SU-DHL-6 (cell line): ENCODE measurements around the gene RHOJ.

Experiments used
- H2AFZ ChIP-seq: fragments of 200-600 bp; sonication (generic); 2 replicates; pipeline ENCODE4 v1.6.1; 2014; ENCODE audit warnings: low read depth, mild to moderate bottlenecking, moderate library complexity, mixed read lengths, antibody characterized with exemption, low read length; ENCODE audit not compliant: severe bottlenecking
- H3F3A ChIP-seq: fragments of 200-600 bp; shearing (Covaris generic); 2 replicates; pipeline ENCODE4 v1.6.0; 2016; ENCODE audit warnings: antibody characterized with exemption, mild to moderate bottlenecking; ENCODE audit not compliant: insufficient read depth
- H3K27ac ChIP-seq: fragments of 200-600 bp; sonication (generic); 2 replicates; pipeline ENCODE4 v1.5.1; 2016; ENCODE audit warnings: low read depth, mild to moderate bottlenecking, low read length, moderate library complexity, mixed read lengths
- H3K27me3 ChIP-seq: fragments of 200-600 bp; sonication (generic), shearing (Covaris generic); 2 replicates; pipeline ENCODE4 v1.6.0; 2014; ENCODE audit warnings: mild to moderate bottlenecking, low read length
- H3K36me3 ChIP-seq: fragments of 200-600 bp; sonication (generic); 2 replicates; pipeline ENCODE4 v1.6.1; 2014; ENCODE audit warnings: mild to moderate bottlenecking, low read length, mixed read lengths
- H3K4me2 ChIP-seq: fragments of 300-600, 200-600 bp; shearing (Covaris generic), sonication (generic); 2 replicates; pipeline ENCODE4 v1.6.0; 2014; ENCODE audit warnings: low read length, low read depth, mild to moderate bottlenecking; ENCODE audit not compliant: poor library complexity, severe bottlenecking
- H3K4me3 ChIP-seq: fragments of 200-600 bp; sonication (generic); 2 replicates; pipeline ENCODE4 v1.5.1; 2014; ENCODE audit warnings: antibody characterized with exemption, low read length, mild to moderate bottlenecking, mixed read lengths; ENCODE audit not compliant: insufficient read depth, poor library complexity, severe bottlenecking
- H3K79me2 ChIP-seq: fragments of 200-600 bp; sonication (generic); 2 replicates; pipeline ENCODE4 v1.6.1; 2014; ENCODE audit warnings: mild to moderate bottlenecking, low read length, moderate library complexity; ENCODE audit not compliant: insufficient read depth
- H3K9ac ChIP-seq: fragments of 200-600 bp; sonication (generic); 2 replicates; pipeline ENCODE4 v1.7.0; 2014; ENCODE audit warnings: mild to moderate bottlenecking, low read length
- H3K9me2 ChIP-seq: fragments of 200-600 bp; sonication (generic); replicated peaks from 2 replicates; pipeline ENCODE4 v1.6.1; 2014; ENCODE audit warnings: low read length; ENCODE audit not compliant: insufficient read depth
- H3K9me3 ChIP-seq: fragments of 200-600 bp; sonication (generic); 2 replicates; pipeline ENCODE4 v1.6.1; 2014; ENCODE audit warnings: low read length, mixed read lengths; ENCODE audit not compliant: insufficient read depth
- H4K20me1 ChIP-seq: fragments of 200-600 bp; sonication (generic); 2 replicates; pipeline ENCODE4 v1.6.1; 2014; ENCODE audit warnings: low read depth, mild to moderate bottlenecking, antibody characterized with exemption, low read length, moderate library complexity, mixed read lengths
- CTCF ChIP-seq: fragments of 200-600 bp; sonication (generic); IDR thresholded peaks from one replicate; pipeline ENCODE4 v1.5.1; 2017; ENCODE audit warnings: antibody characterized with exemption, mild to moderate bottlenecking, low read length, moderate library complexity; ENCODE audit not compliant: insufficient read depth, poor library complexity, severe bottlenecking
- EZH2phosphoT487 ChIP-seq: fragments of 200-600 bp; sonication (generic), shearing (Covaris generic); conservative IDR thresholded peaks from 2 replicates; pipeline ENCODE4 v1.6.1; 2018; ENCODE audit warnings: mild to moderate bottlenecking, antibody characterized with exemption, low read length, moderate library complexity, mixed read lengths

Gene RHOJ

GRCh38 chr14:63200035-63200740, 4.1 kb upstream of the RHOJ start:
- Histone ChIP-seq H3K27ac (no peak overlapping the region), H3K9me3 (no peaks in the 10 kb centered on the region), H4K20me1 (no peaks in the 10 kb centered on the region), H3K27me3 (no peaks in the 10 kb centered on the region), H3K4me3 (no peak overlapping the region), H3K9ac (no peak overlapping the region), H3K4me2 (no peak overlapping the region), H3K36me3 (no peaks in the 10 kb centered on the region), H3F3A (no peaks in the 10 kb centered on the region), H2AFZ (no peak overlapping the region), H3K9me2 (no peaks in the 10 kb centered on the region), H3K79me2 (no peaks in the 10 kb centered on the region)
- TF ChIP-seq CTCF (no peak), EZH2phosphoT487 (no peak)

- Histone ChIP-seq H3K9me3 (no peaks in the 10 kb centered on the region), H3K9ac (no peak overlapping the region), H4K20me1 (no peaks in the 10 kb centered on the region), H2AFZ (no peak overlapping the region), H3K4me2 (no peak overlapping the region), H3K4me3 (no peak overlapping the region), H3K27ac (no peak overlapping the region), H3F3A (no peaks in the 10 kb centered on the region), H3K9me2 (no peaks in the 10 kb centered on the region), H3K79me2 (no peaks in the 10 kb centered on the region), H3K36me3 (no peaks in the 10 kb centered on the region), H3K27me3 (no peaks in the 10 kb centered on the region)
- no peak for TF ChIP-seq CTCF
- no peak for TF ChIP-seq EZH2phosphoT487
These were observed 3.5 kb upstream of the RHOJ start for GRCh38 chr14:63200767-63201166.

GRCh38 chr14:63203015-63203414, 1.2 kb upstream of the RHOJ start:
- no peak overlapping the region for H3K4me3 ChIP-seq
- H3K9me3 ChIP-seq = no peaks in the 10 kb centered on the region
- H3K79me2 ChIP-seq = no peaks in the 10 kb centered on the region
- no peaks in the 10 kb centered on the region for H3F3A ChIP-seq
- H3K9me2 ChIP-seq = no peaks in the 10 kb centered on the region
- H3K36me3 ChIP-seq = no peaks in the 10 kb centered on the region
- H3K9ac ChIP-seq = no peak overlapping the region
- TF ChIP-seq EZH2phosphoT487 = no peak
- no peak for TF ChIP-seq CTCF
- no peaks in the 10 kb centered on the region for H4K20me1 ChIP-seq
- no peak overlapping the region for H2AFZ ChIP-seq
- no peak overlapping the region for H3K27ac ChIP-seq
- no peaks in the 10 kb centered on the region for H3K27me3 ChIP-seq
- no peak overlapping the region for H3K4me2 ChIP-seq
